GM23338 (cell line): Measurements from ENCODE around the gene OVAAL. TPM values are rescaled to one million over a fixed set of nuclear protein-coding genes. Genes with fewer than 3 reads are reported as not detected.

Experiments
- ATAC-seq: fragments of 200-7000 bp; cut with Tn5 transposase; 3 replicates; pipeline ENCODE4 v1.9.1; 2020
- DNase-seq: peaks from one replicate; pipeline ENCODE4 v3.0.0-alpha.2; 2015; ENCODE audit warnings: low spot score
- H2AFZ ChIP-seq: fragments of 200-600 bp; sonication (generic); 2 replicates; pipeline ENCODE4 v1.8.0; 2016; ENCODE audit warnings: antibody characterized with exemption, mild to moderate bottlenecking, moderate library complexity
- H3F3A ChIP-seq: fragments of 200-600 bp; sonication (generic); replicated peaks from 2 replicates; pipeline ENCODE4 v1.8.0; 2017; ENCODE audit warnings: antibody characterized with exemption, mixed run types, low read depth
- H3K27ac ChIP-seq: fragments of 200-600 bp; sonication (generic); 2 replicates; pipeline ENCODE4 v1.6.1; 2016; ENCODE audit warnings: low read depth
- H3K27me3 ChIP-seq: fragments of 200-600 bp; sonication (generic); 2 replicates; pipeline ENCODE4 v1.8.0; 2016; ENCODE audit warnings: mild to moderate bottlenecking, mixed run types, moderate library complexity; ENCODE audit not compliant: insufficient read depth
- H3K36me3 ChIP-seq: fragments of 200-600 bp; sonication (generic); 2 replicates; pipeline ENCODE4 v1.8.0; 2016; ENCODE audit warnings: mild to moderate bottlenecking; ENCODE audit not compliant: insufficient read depth
- H3K4me1 ChIP-seq: fragments of 200-600 bp; sonication (generic); 2 replicates; pipeline ENCODE4 v1.8.0; 2016; ENCODE audit warnings: mild to moderate bottlenecking, moderate library complexity; ENCODE audit not compliant: insufficient read depth
- H3K4me2 ChIP-seq: fragments of 200-600 bp; sonication (generic); 2 replicates; pipeline ENCODE4 v1.7.1; 2017; ENCODE audit warnings: mixed run types
- H3K4me3 ChIP-seq: fragments of 200-600 bp; sonication (generic); 2 replicates; pipeline ENCODE4 v1.6.1; 2016; ENCODE audit warnings: mixed run types
- H3K79me2 ChIP-seq: fragments of 200-600 bp; sonication (generic); replicated peaks from 2 replicates; pipeline ENCODE4 v1.8.0; 2017; ENCODE audit warnings: mild to moderate bottlenecking; ENCODE audit not compliant: insufficient read depth
- H3K9me2 ChIP-seq: fragments of 200-600 bp; sonication (generic); 2 replicates; pipeline ENCODE4 v1.8.0; 2017; ENCODE audit not compliant: insufficient read depth
- H4K20me1 ChIP-seq: fragments of 200-600 bp; sonication (generic); replicated peaks from 2 replicates; pipeline ENCODE4 v1.8.0; 2017; ENCODE audit warnings: mild to moderate bottlenecking; ENCODE audit not compliant: insufficient read depth
- H3K27ac Mint-ChIP-seq: 2 replicates; pipeline ENCODE4 v1.8.0; 2020; ENCODE audit warnings: inconsistent platforms, mild to moderate bottlenecking, moderate library complexity, mixed read lengths
- H3K27me3 Mint-ChIP-seq: 3 replicates; pipeline ENCODE4 v1.8.0; 2022; ENCODE audit warnings: low read depth, mild to moderate bottlenecking, moderate library complexity, mixed read lengths, inconsistent platforms; ENCODE audit not compliant: insufficient read depth, poor library complexity
- H3K36me3 Mint-ChIP-seq: 3 replicates; pipeline ENCODE4 v1.8.0; 2021; ENCODE audit warnings: low read depth, mild to moderate bottlenecking, inconsistent platforms, moderate library complexity, mixed read lengths
- H3K4me1 Mint-ChIP-seq: 3 replicates; pipeline ENCODE4 v1.8.0; 2020; ENCODE audit warnings: mild to moderate bottlenecking, inconsistent platforms, mixed read lengths
- H3K4me3 Mint-ChIP-seq: 3 replicates; pipeline ENCODE4 v1.8.0; 2021; ENCODE audit warnings: moderate library complexity, mild to moderate bottlenecking, inconsistent platforms, mixed read lengths
- H3K9me3 Mint-ChIP-seq: 3 replicates; pipeline ENCODE4 v1.8.0; 2020; ENCODE audit warnings: moderate library complexity, mild to moderate bottlenecking, inconsistent platforms, mixed read lengths
- CREB1 ChIP-seq: fragments of 250-450 bp; sonication (Bioruptor Pico); IDR thresholded peaks from 2 replicates; pipeline ENCODE4 v1.5.0; 2020; ENCODE audit warnings: low read depth, mild to moderate bottlenecking, moderate library complexity
- CTCF ChIP-seq, 2 experiments: fragments of 200-600 bp in 1 of 2; sonication (generic) in 1 of 2; conservative IDR thresholded peaks; 2 replicates each; pipeline versions ENCODE4 v1.5.1 to v1.6.1; 2016 to 2017; ENCODE audit warnings: antibody characterized with exemption in 2 of 2, low read depth in 2 of 2, mild to moderate bottlenecking in 2 of 2, moderate library complexity in 1 of 2
- EZH2phosphoT487 ChIP-seq: fragments of 200-600 bp; sonication (generic); IDR thresholded peaks from one replicate; pipeline ENCODE4 v1.8.1; 2018; ENCODE audit warnings: antibody characterized with exemption; ENCODE audit not compliant: unreplicated experiment
- JUNB ChIP-seq: IDR thresholded peaks from one replicate; pipeline ENCODE4 v1.6.1; 2016; ENCODE audit warnings: antibody characterized with exemption; ENCODE audit not compliant: unreplicated experiment
- NANOG ChIP-seq: IDR thresholded peaks from 2 replicates; pipeline ENCODE4 v1.6.1; 2016; ENCODE audit warnings: antibody characterized with exemption, borderline replicate concordance
- POLR2AphosphoS5 ChIP-seq: IDR thresholded peaks from 2 replicates; pipeline ENCODE4 v1.6.1; 2016; ENCODE audit warnings: antibody characterized with exemption, low read depth
- STAT1 ChIP-seq: IDR thresholded peaks from one replicate; pipeline ENCODE4 v1.6.1; 2016; ENCODE audit warnings: antibody characterized with exemption; ENCODE audit not compliant: unreplicated experiment
- ZNF331 ChIP-seq: fragments of 250-450 bp; sonication (Bioruptor Pico); IDR thresholded peaks from 2 replicates; pipeline ENCODE4 v1.5.0; 2020; ENCODE audit warnings: low read depth, mild to moderate bottlenecking, moderate library complexity
- polyA plus RNA-seq: library from polyadenylated mRNA; unstranded; fragments of >200 nt; fragmentation: Nextera tagmentation; extraction: Ambion mirVana; gene quantifications from 2 replicates; pipeline ENCODE4 v1.2.1, GENCODE V29; 2016
- total RNA-seq: library from RNA; depleted of rRNA; stranded (reverse); fragments of >200 nt; shearing (Covaris generic); gene quantifications from 2 replicates; pipeline ENCODE4 v1.2.3, GENCODE V29; 2014
- TF ChIP-seq, protein P1 (sequence below): fragments of 250-450 bp; sonication (Bioruptor Pico); IDR thresholded peaks from 2 replicates; pipeline ENCODE4 v1.5.0; 2020; ENCODE audit warnings: mild to moderate bottlenecking, moderate library complexity
- TF ChIP-seq, protein P2 (sequence below): IDR thresholded peaks from 2 replicates; pipeline ENCODE4 v1.6.1; 2016; ENCODE audit warnings: antibody characterized with exemption

The OVAAL gene
- total and polyA plus RNA-seq, 2 experiments from 2014 or later = not detected

- TF ChIP-seq, protein P1, sequence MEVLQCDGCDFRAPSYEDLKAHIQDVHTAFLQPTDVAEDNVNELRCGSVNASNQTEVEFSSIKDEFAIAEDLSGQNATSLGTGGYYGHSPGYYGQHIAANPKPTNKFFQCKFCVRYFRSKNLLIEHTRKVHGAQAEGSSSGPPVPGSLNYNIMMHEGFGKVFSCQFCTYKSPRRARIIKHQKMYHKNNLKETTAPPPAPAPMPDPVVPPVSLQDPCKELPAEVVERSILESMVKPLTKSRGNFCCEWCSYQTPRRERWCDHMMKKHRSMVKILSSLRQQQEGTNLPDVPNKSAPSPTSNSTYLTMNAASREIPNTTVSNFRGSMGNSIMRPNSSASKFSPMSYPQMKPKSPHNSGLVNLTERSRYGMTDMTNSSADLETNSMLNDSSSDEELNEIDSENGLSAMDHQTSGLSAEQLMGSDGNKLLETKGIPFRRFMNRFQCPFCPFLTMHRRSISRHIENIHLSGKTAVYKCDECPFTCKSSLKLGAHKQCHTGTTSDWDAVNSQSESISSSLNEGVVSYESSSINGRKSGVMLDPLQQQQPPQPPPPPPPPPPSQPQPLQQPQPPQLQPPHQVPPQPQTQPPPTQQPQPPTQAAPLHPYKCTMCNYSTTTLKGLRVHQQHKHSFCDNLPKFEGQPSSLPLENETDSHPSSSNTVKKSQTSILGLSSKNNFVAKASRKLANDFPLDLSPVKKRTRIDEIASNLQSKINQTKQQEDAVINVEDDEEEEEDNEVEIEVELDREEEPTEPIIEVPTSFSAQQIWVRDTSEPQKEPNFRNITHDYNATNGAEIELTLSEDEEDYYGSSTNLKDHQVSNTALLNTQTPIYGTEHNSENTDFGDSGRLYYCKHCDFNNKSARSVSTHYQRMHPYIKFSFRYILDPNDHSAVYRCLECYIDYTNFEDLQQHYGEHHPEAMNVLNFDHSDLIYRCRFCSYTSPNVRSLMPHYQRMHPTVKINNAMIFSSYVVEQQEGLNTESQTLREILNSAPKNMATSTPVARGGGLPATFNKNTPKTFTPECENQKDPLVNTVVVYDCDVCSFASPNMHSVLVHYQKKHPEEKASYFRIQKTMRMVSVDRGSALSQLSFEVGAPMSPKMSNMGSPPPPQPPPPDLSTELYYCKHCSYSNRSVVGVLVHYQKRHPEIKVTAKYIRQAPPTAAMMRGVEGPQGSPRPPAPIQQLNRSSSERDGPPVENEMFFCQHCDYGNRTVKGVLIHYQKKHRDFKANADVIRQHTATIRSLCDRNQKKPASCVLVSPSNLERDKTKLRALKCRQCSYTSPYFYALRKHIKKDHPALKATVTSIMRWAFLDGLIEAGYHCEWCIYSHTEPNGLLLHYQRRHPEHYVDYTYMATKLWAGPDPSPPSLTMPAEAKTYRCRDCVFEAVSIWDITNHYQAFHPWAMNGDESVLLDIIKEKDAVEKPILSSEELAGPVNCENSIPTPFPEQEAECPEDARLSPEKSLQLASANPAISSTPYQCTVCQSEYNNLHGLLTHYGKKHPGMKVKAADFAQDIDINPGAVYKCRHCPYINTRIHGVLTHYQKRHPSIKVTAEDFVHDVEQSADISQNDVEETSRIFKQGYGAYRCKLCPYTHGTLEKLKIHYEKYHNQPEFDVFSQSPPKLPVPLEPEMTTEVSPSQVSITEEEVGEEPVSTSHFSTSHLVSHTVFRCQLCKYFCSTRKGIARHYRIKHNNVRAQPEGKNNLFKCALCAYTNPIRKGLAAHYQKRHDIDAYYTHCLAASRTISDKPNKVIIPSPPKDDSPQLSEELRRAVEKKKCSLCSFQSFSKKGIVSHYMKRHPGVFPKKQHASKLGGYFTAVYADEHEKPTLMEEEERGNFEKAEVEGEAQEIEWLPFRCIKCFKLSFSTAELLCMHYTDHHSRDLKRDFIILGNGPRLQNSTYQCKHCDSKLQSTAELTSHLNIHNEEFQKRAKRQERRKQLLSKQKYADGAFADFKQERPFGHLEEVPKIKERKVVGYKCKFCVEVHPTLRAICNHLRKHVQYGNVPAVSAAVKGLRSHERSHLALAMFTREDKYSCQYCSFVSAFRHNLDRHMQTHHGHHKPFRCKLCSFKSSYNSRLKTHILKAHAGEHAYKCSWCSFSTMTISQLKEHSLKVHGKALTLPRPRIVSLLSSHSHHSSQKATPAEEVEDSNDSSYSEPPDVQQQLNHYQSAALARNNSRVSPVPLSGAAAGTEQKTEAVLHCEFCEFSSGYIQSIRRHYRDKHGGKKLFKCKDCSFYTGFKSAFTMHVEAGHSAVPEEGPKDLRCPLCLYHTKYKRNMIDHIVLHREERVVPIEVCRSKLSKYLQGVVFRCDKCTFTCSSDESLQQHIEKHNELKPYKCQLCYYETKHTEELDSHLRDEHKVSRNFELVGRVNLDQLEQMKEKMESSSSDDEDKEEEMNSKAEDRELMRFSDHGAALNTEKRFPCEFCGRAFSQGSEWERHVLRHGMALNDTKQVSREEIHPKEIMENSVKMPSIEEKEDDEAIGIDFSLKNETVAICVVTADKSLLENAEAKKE (CRISPR knock-in tag) = no peak
- TF ChIP-seq CREB1 (CRISPR knock-in tag) (no peak), EZH2phosphoT487 (no peak), ZNF331 (CRISPR knock-in tag) (no peak), JUNB (no peak), POLR2AphosphoS5 (no peak)
- TF ChIP-seq, protein P2, sequence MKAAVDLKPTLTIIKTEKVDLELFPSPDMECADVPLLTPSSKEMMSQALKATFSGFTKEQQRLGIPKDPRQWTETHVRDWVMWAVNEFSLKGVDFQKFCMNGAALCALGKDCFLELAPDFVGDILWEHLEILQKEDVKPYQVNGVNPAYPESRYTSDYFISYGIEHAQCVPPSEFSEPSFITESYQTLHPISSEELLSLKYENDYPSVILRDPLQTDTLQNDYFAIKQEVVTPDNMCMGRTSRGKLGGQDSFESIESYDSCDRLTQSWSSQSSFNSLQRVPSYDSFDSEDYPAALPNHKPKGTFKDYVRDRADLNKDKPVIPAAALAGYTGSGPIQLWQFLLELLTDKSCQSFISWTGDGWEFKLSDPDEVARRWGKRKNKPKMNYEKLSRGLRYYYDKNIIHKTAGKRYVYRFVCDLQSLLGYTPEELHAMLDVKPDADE = no peak
Measured at GRCh38 chr1:180584869-180585268, 26.1 kb downstream of the OVAAL start (continued).

DNA sequence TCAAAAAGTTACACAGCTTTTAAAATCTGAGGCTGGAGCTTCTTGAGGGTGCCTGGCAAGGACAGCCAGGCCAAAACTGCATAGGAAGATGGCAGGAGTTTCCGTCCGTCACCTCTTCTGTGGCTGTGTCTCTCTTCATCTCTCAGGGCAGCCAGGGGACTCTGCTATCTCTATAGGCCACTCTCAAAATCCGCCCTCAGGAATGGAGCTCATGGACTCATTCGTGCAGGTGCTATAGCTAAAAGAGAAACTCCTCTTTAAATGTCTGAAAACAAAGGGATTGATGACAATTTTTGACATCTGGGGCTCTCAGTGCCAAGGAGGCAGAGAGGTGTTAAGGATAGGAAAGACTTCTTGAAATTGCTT lies 27.2 kb downstream of the OVAAL start:
- Histone ChIP-seq H3K79me2 (no peaks in the 10 kb centered on the region), H3K36me3 (no peaks in the 10 kb centered on the region), H3K4me1 (no peaks in the 10 kb centered on the region), H4K20me1 (no peaks in the 10 kb centered on the region), H3K4me2 (no peak overlapping the region), H2AFZ (peak overlapping the region; percentile 80), H3K27ac (no peak overlapping the region), H3F3A (no peaks in the 10 kb centered on the region), H3K4me3 (no peak overlapping the region), H3K9me2 (0 out of 2 replicates have a peak, but pooled peaks cover 3% of the 10 kb centered on the region), H3K27me3 (no peaks in the 10 kb centered on the region)
- no peak overlapping the region for H3K27ac Mint-ChIP-seq
- peaks cover 6% of the 10 kb centered on the region; the same call in 2 of the 3 replicates for H3K9me3 Mint-ChIP-seq
- H3K4me1 Mint-ChIP-seq = no peaks in the 10 kb centered on the region; the same call in 2 of the 3 replicates
- H3K4me3 Mint-ChIP-seq = no peak overlapping the region
- no peaks in the 10 kb centered on the region for H3K27me3 Mint-ChIP-seq
- ATAC-seq (no peak), DNase-seq (no peak)
- H3K36me3 Mint-ChIP-seq = no peaks in the 10 kb centered on the region
- no peak for TF ChIP-seq EZH2phosphoT487
- TF ChIP-seq NANOG = no peak
- TF ChIP-seq CTCF (conservative IDR thresholded peaks at IDR 0.05; ENCODE audit: low read depth in 2 of 2) = no peak
- no peak for TF ChIP-seq STAT1
